GM23248 (cell line): ENCODE data around the gene IQCC. TPM values are rescaled to one million over a fixed set of nuclear protein-coding genes. Genes with fewer than 3 reads are reported as not detected.
A peak's percentile ranks its signal among the peaks of the same experiment; 100 is the strongest.

Experiments
- DNase-seq: peaks from one replicate; pipeline ENCODE4 v3.0.0-alpha.2; 2015
- H2AFZ ChIP-seq: fragments of 200-600 bp; sonication (generic); 2 replicates; pipeline ENCODE4 v1.6.1; 2016; ENCODE audit warnings: antibody characterized with exemption
- H3F3A ChIP-seq: fragments of 200-600 bp; sonication (generic); 2 replicates; pipeline ENCODE4 v1.6.1; 2016; ENCODE audit warnings: mild to moderate bottlenecking, antibody characterized with exemption, mixed run types; ENCODE audit not compliant: insufficient read depth
- H3K27ac ChIP-seq: fragments of 200-600 bp; sonication (generic); 2 replicates; pipeline ENCODE4 v1.5.1; 2016; ENCODE audit warnings: mild to moderate bottlenecking
- H3K27me3 ChIP-seq: fragments of 200-600 bp; sonication (generic); replicated peaks from 2 replicates; pipeline ENCODE4 v1.6.1; 2016; ENCODE audit warnings: mild to moderate bottlenecking; ENCODE audit not compliant: insufficient read depth
- H3K36me3 ChIP-seq: fragments of 200-600 bp; sonication (generic); 2 replicates; pipeline ENCODE4 v1.6.1; 2016; ENCODE audit warnings: low read depth, mild to moderate bottlenecking
- H3K4me1 ChIP-seq: fragments of 200-600 bp; sonication (generic); 2 replicates; pipeline ENCODE4 v1.6.1; 2016; ENCODE audit warnings: mild to moderate bottlenecking; ENCODE audit not compliant: insufficient read depth
- H3K4me2 ChIP-seq: fragments of 200-600 bp; sonication (generic); one replicate; pipeline ENCODE4 v1.6.1; 2016; ENCODE audit warnings: mild to moderate bottlenecking; ENCODE audit not compliant: unreplicated experiment
- H3K4me3 ChIP-seq: fragments of 200-600 bp; sonication (generic); 2 replicates; pipeline ENCODE4 v1.5.1; 2016; ENCODE audit warnings: mild to moderate bottlenecking
- H3K79me2 ChIP-seq: fragments of 200-600 bp; sonication (generic); 2 replicates; pipeline ENCODE4 v1.6.1; 2016; ENCODE audit warnings: mild to moderate bottlenecking; ENCODE audit not compliant: insufficient read depth
- H3K9ac ChIP-seq: fragments of 200-600 bp; sonication (generic); 2 replicates; pipeline ENCODE4 v1.6.1; 2016; ENCODE audit warnings: mild to moderate bottlenecking
- H3K9me2 ChIP-seq: fragments of 200-600 bp; sonication (generic); 2 replicates; pipeline ENCODE4 v1.6.1; 2016; ENCODE audit warnings: mixed run types, mild to moderate bottlenecking, moderate library complexity; ENCODE audit not compliant: insufficient read depth
- H3K9me3 ChIP-seq: fragments of 200-600 bp; sonication (generic); one replicate; pipeline ENCODE4 v1.6.1; 2017; ENCODE audit warnings: low read depth
- H4K20me1 ChIP-seq: fragments of 200-600 bp; sonication (generic); 2 replicates; pipeline ENCODE4 v1.6.0; 2016; ENCODE audit not compliant: insufficient read depth
- EZH2 ChIP-seq: fragments of 200-600 bp; sonication (generic); IDR thresholded peaks from 2 replicates; pipeline ENCODE4 v1.6.1; 2018; ENCODE audit warnings: antibody characterized with exemption, mild to moderate bottlenecking; ENCODE audit not compliant: insufficient read depth, poor library complexity, severe bottlenecking
- EZH2phosphoT487 ChIP-seq: fragments of 200-600 bp; sonication (generic); IDR thresholded peaks from 2 replicates; pipeline ENCODE4 v1.6.1; 2018; ENCODE audit warnings: antibody characterized with exemption, moderate library complexity, mild to moderate bottlenecking, low read depth; ENCODE audit not compliant: insufficient read depth
- WGBS, 2 experiments: methylation state at CpG; one replicate each; pipeline ENCODE4 v1.1.6; 2015 to 2017; ENCODE audit warnings: low lambda C conversion rate in 2 of 2, low coverage in 1 of 2; ENCODE audit errors: missing lambda C conversion rate in 2 of 2; 5-methylcytosine and 5-hydroxymethylcytosine counted together
- in situ Hi-C: fragments of 300-500 bp; cut with MboI; formaldehyde crosslinking; loops from 2 replicates; pipeline ENCODE4 v1.15.0; 2020
- polyA plus RNA-seq: library from polyadenylated mRNA; unstranded; fragments of >200 nt; fragmentation: Nextera tagmentation; extraction: Ambion mirVana; gene quantifications from 2 replicates; pipeline ENCODE4 v1.2.1, GENCODE V29; 2016
- total RNA-seq: library from RNA; depleted of rRNA; stranded (reverse); fragments of >200 nt; shearing (Covaris generic); gene quantifications from 2 replicates; pipeline ENCODE4 v1.2.3, GENCODE V29; 2014

The IQCC gene
- total and polyA plus RNA-seq, 2 experiments from 2014 or later, result 0.97 to 2.2 TPM

DNA sequence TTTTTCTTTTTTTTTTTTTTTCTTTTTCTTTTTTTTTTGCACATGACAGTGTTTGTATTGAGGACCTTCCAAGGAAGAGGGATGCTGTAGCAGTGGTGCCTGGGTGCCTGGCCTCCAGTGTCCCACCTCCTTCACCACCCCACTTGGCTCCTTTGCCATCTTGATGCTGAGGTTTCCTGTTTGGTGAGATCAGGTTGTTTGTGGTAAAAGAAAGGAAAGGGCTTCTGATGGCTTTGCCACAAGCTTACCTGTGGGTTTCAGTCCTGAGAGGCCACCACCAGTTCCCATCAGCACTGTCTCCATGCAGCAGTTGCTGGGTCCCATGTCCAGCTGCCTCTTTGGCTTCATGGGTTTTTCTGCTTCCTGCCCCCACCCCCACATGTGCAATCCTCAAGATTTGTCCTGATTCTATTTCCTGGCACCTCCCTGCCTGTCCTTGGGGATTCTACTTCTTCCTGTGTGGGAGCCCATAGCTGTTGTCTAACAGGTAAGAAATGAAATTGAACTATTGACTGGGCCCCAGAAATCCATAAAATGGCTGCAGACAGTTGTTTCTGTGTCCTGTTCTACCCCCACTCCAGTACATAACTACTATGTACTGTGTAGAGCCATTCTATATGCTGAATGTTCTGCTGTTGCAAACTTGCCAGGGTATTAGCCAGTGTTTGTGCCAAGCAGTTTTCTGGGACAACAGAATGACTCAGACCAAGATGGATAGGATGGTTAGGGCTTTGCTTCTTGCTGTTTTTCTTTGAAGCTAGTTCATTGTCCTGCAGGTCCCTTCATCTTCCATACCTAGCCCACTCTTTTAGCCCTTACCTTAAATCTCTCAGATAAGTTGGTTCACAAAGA, 9.3 kb upstream of the IQCC start:
- Histone ChIP-seq H3K4me1 (peaks cover 22% of the 10 kb centered on the region), H3K27ac (peak overlapping the region; percentile 26; the same call in 1 of the 2 replicates), H3F3A (peaks cover 73% of the 10 kb centered on the region), H4K20me1 (no peaks in the 10 kb centered on the region), H3K4me3 (no peak overlapping the region), H3K9ac (no peak overlapping the region), H3K4me2 (no peak overlapping the region), H3K79me2 (no peaks in the 10 kb centered on the region), H3K27me3 (no peaks in the 10 kb centered on the region), H3K9me2 (no peaks in the 10 kb centered on the region), H2AFZ (no peak overlapping the region), H3K9me3 (no peaks in the 10 kb centered on the region), H3K36me3 (peaks cover 56% of the 10 kb centered on the region)
- TF ChIP-seq EZH2phosphoT487 (no peak), EZH2 (no peak)
- in situ Hi-C loops, result no loop called here
- peak; percentile 54 for DNase-seq

DNA sequence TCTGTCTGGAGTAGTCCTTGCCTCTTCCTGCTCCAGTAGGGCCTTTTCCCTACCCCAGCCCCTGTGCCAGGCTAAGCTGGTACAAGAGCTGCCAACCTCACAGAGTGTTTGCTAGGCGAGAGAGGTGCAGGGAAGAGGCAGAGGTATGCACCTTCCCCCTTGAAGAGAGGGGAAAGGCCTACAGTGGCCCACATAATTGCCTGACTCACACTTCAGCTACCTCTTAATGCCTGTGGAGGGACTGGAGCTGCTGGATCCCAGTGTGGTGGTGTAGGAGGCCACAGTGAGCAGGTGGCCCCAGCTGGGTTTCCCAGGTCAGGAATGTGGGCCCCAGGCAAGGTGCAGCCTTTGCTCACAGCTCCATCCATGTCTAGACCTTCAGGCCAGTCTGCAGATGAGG, 8.4 kb upstream of the IQCC start:
- no peaks in the 10 kb centered on the region for H3K79me2 ChIP-seq
- H4K20me1 ChIP-seq, result no peaks in the 10 kb centered on the region
- peaks cover 47% of the 10 kb centered on the region for H3K36me3 ChIP-seq
- TF ChIP-seq EZH2phosphoT487, result no peak
- H3K27ac ChIP-seq, result peak overlapping the region; percentile 26; the same call in 1 of the 2 replicates
- peaks cover 73% of the 10 kb centered on the region for H3F3A ChIP-seq
- WGBS, 2 experiments, result 83 to 94% methylated on average over 1 of the region's 1 CpG
- no peak overlapping the region for H3K4me3 ChIP-seq
- H3K9me2 ChIP-seq, result no peaks in the 10 kb centered on the region
- H3K4me1 ChIP-seq, result peaks cover 31% of the 10 kb centered on the region
- in situ Hi-C loops, result no loop called here
- no peaks in the 10 kb centered on the region for H3K27me3 ChIP-seq
- H3K9me3 ChIP-seq, result no peaks in the 10 kb centered on the region
- H3K9ac ChIP-seq, result no peak overlapping the region
- no peak for DNase-seq
- no peak overlapping the region for H2AFZ ChIP-seq
- no peak overlapping the region for H3K4me2 ChIP-seq

DNA sequence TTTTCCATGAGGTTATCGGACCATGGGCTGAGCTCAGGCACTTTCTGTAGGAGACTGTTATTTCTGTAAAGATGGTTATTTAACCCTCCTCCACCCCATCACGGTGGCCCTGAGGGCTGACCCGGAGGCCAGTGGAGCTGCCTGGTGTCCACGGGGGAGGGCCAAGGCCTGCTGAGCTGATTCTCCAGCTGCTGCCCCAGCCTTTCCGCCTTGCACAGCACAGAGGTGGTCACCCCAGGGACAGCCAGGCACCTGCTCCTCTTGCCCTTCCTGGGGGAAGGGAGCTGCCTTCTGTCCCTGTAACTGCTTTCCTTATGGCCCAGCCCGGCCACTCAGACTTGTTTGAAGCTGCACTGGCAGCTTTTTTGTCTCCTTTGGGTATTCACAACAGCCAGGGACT, 7.6 kb upstream of the IQCC start:
- no peak for DNase-seq
- H3K27me3 ChIP-seq, result no peaks in the 10 kb centered on the region
- no peak for TF ChIP-seq EZH2
- no peak for TF ChIP-seq EZH2phosphoT487
- no peaks in the 10 kb centered on the region for H3K9me2 ChIP-seq
- no peaks in the 10 kb centered on the region for H3K9me3 ChIP-seq
- in situ Hi-C loops, result no loop called here
- no peak overlapping the region for H3K27ac ChIP-seq
- no peak overlapping the region for H3K4me2 ChIP-seq
- peaks cover 31% of the 10 kb centered on the region for H3K4me1 ChIP-seq
- H2AFZ ChIP-seq, result no peak overlapping the region
- no peaks in the 10 kb centered on the region for H4K20me1 ChIP-seq
- no peaks in the 10 kb centered on the region for H3K79me2 ChIP-seq
- H3K4me3 ChIP-seq, result no peak overlapping the region
- H3F3A ChIP-seq, result peaks cover 68% of the 10 kb centered on the region
- H3K9ac ChIP-seq, result no peak overlapping the region
- WGBS, 2 experiments, result 71 to 75% methylated on average over 6 of the region's 6 CpGs
- peaks cover 39% of the 10 kb centered on the region for H3K36me3 ChIP-seq

DNA sequence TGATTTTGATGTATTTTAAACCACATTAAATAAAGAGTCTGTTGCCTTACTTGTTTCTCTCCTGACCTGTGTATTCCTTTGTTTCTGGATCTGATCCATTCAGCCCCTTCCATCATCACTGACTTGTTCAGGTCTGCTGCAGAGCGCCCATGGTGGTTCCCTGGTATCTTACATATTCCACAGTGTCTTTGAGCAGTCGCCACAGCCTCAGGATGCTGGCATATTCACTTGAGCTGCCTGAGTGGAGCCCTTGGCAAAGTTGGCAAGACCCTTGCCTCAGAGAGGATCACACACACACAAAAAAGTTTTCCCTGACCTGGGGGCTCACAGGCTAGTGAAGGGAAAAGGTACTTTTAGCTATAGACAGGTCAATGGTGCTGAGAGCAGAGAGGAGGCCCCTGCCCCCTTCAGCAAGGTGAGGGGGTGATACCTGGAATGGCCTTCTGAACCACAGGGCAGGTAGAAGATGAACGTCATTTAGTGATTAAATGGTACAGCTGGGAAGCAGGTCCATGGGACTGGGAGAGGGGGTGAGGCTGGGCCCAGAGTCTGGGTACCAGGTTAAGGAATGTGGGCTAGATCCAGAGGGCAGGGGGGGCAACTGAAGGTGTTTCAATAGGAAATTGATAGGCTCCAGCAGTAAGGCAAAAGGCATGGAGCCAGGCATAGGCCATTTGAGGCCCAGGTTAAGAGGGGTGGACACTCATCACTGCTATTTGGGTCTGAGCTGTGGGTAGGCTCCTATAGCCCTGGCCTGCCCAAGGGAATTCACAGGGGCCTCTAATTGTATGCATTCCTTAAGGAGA, 7.0 kb upstream of the IQCC start:
- Histone ChIP-seq H3K4me3 (no peak overlapping the region), H2AFZ (no peak overlapping the region), H3K36me3 (peaks cover 33% of the 10 kb centered on the region), H3F3A (peaks cover 64% of the 10 kb centered on the region), H3K4me1 (peaks cover 31% of the 10 kb centered on the region), H3K9me2 (no peaks in the 10 kb centered on the region), H3K4me2 (no peak overlapping the region), H3K9me3 (no peaks in the 10 kb centered on the region), H3K9ac (no peak overlapping the region), H3K27ac (peak overlapping the region; percentile 96; the same call in 1 of the 2 replicates), H3K79me2 (no peaks in the 10 kb centered on the region), H3K27me3 (no peaks in the 10 kb centered on the region), H4K20me1 (no peaks in the 10 kb centered on the region)
- TF ChIP-seq EZH2 (no peak), EZH2phosphoT487 (no peak)
- in situ Hi-C loops, result no loop called here
- 93 to 94% methylated on average over 3 of the region's 3 CpGs for WGBS, 2 experiments
- DNase-seq, result no peak
